HEK293 (cell line): ENCODE measurements around the gene SLC39A5.

Source experiments
- ATF2 ChIP-seq: fragments of 450-650 bp; formaldehyde crosslinking; IDR thresholded peaks from 2 replicates; pipeline ENCODE4 v1.5.1; 2016; ENCODE audit warnings: missing biosample characterization, missing genetic modification characterization, low read depth
- MYNN ChIP-seq: fragments of 450-650 bp; formaldehyde crosslinking; IDR thresholded peaks from 2 replicates; pipeline ENCODE4 v1.5.1; 2016; ENCODE audit warnings: missing biosample characterization, missing genetic modification characterization, borderline replicate concordance
- SP2 ChIP-seq: fragments of 450-650 bp; formaldehyde crosslinking; IDR thresholded peaks from 2 replicates; pipeline ENCODE4 v1.5.1; 2016; ENCODE audit warnings: missing biosample characterization, missing genetic modification characterization
- SP7 ChIP-seq: fragments of 450-650 bp; formaldehyde crosslinking; IDR thresholded peaks from 2 replicates; pipeline ENCODE4 v1.5.1; 2016; ENCODE audit warnings: missing biosample characterization, missing genetic modification characterization
- ZBTB21 ChIP-seq: fragments of 450-650 bp; formaldehyde crosslinking; IDR thresholded peaks from 2 replicates; pipeline ENCODE4 v1.5.1; 2017; ENCODE audit warnings: missing biosample characterization, missing genetic modification characterization
- ZBTB8A ChIP-seq: fragments of 450-650 bp; formaldehyde crosslinking; IDR thresholded peaks from 2 replicates; pipeline ENCODE4 v1.5.1; 2016; ENCODE audit warnings: missing biosample characterization, missing genetic modification characterization
- ZFP37 ChIP-seq: fragments of 450-650 bp; formaldehyde crosslinking; IDR thresholded peaks from 2 replicates; pipeline ENCODE4 v1.5.1; 2016; ENCODE audit warnings: missing biosample characterization, missing genetic modification characterization
- ZNF132 ChIP-seq: fragments of 450-650 bp; formaldehyde crosslinking; IDR thresholded peaks from 2 replicates; pipeline ENCODE4 v1.5.1; 2017; ENCODE audit warnings: missing biosample characterization, missing genetic modification characterization, borderline replicate concordance
- ZNF184 ChIP-seq: fragments of 450-650 bp; IDR thresholded peaks from 2 replicates; pipeline ENCODE4 v1.5.1; 2018; ENCODE audit warnings: missing biosample characterization, mild to moderate bottlenecking, missing genetic modification characterization
- ZNF19 ChIP-seq: fragments of 450-650 bp; formaldehyde crosslinking; IDR thresholded peaks from 2 replicates; pipeline ENCODE4; 2016; ENCODE audit warnings: missing biosample characterization, missing genetic modification characterization, low read depth
- ZNF202 ChIP-seq: fragments of 450-650 bp; formaldehyde crosslinking; IDR thresholded peaks from 2 replicates; pipeline ENCODE4 v1.5.1; 2016; ENCODE audit warnings: missing biosample characterization, missing genetic modification characterization, borderline replicate concordance
- ZNF239 ChIP-seq: fragments of 450-650 bp; formaldehyde crosslinking; IDR thresholded peaks from 2 replicates; pipeline ENCODE4 v1.5.1; 2016; ENCODE audit warnings: missing biosample characterization, missing genetic modification characterization
- ZNF24 ChIP-seq: fragments of 450-650 bp; formaldehyde crosslinking; IDR thresholded peaks from 2 replicates; pipeline ENCODE4 v1.5.1; 2016; ENCODE audit warnings: missing biosample characterization, missing genetic modification characterization
- ZNF518A ChIP-seq: fragments of 450-650 bp; formaldehyde crosslinking; conservative IDR thresholded peaks from 2 replicates; pipeline ENCODE4 v1.5.1; 2016; ENCODE audit warnings: low read depth, missing biosample characterization, missing genetic modification characterization
- ZNF585B ChIP-seq: fragments of 450-650 bp; formaldehyde crosslinking; IDR thresholded peaks from 2 replicates; pipeline ENCODE4 v1.5.1; 2016; ENCODE audit warnings: missing biosample characterization, missing genetic modification characterization
- ZNF610 ChIP-seq: fragments of 450-650 bp; formaldehyde crosslinking; IDR thresholded peaks from 2 replicates; pipeline ENCODE4 v1.5.1; 2016; ENCODE audit warnings: missing biosample characterization, missing genetic modification characterization, borderline replicate concordance
- ZNF629 ChIP-seq: fragments of 450-650 bp; formaldehyde crosslinking; IDR thresholded peaks from 2 replicates; pipeline ENCODE4 v1.5.1; 2017; ENCODE audit warnings: missing biosample characterization, missing genetic modification characterization
- ZNF76 ChIP-seq: fragments of 450-650 bp; formaldehyde crosslinking; IDR thresholded peaks from 2 replicates; pipeline ENCODE4; 2016; ENCODE audit warnings: low read depth, missing biosample characterization, missing genetic modification characterization, borderline replicate concordance
- TF ChIP-seq, protein P1 (sequence below): fragments of 450-650 bp; formaldehyde crosslinking; IDR thresholded peaks from 2 replicates; pipeline ENCODE4 v1.5.1; 2016; ENCODE audit warnings: missing biosample characterization, missing genetic modification characterization
- TF ChIP-seq, protein P2 (sequence below): fragments of 450-650 bp; formaldehyde crosslinking; IDR thresholded peaks from 2 replicates; pipeline ENCODE4 v1.5.1; 2017; ENCODE audit warnings: missing biosample characterization, missing genetic modification characterization
- TF ChIP-seq, protein P3 (sequence below): fragments of 450-650 bp; formaldehyde crosslinking; IDR thresholded peaks from 2 replicates; pipeline ENCODE4 v1.5.0; 2017; ENCODE audit warnings: missing biosample characterization, missing genetic modification characterization, borderline replicate concordance
- TF ChIP-seq, protein P4 (sequence below): fragments of 450-650 bp; formaldehyde crosslinking; optimal IDR thresholded peaks from 2 replicates; pipeline ENCODE3; 2016; ENCODE audit warnings: missing biosample characterization, mild to moderate bottlenecking, missing genetic modification characterization
- TF ChIP-seq, protein P5 (sequence below): fragments of 450-650 bp; formaldehyde crosslinking; IDR thresholded peaks from 2 replicates; pipeline ENCODE4 v1.5.1; 2016; ENCODE audit warnings: missing biosample characterization, missing genetic modification characterization

SLC39A5 gene

GRCh38 chr12:56189918-56190694 lies 39.7 kb upstream of the SLC39A5 start (continued):
- TF ChIP-seq ZNF76 (tag by site-specific recombination) (peak; percentile 73), ZNF239 (tag by site-specific recombination) (0 out of 2 replicates have a peak, but pooled peaks have one; percentile 11), ATF2 (tag by site-specific recombination) (no peak), ZFP37 (tag by site-specific recombination) (peak; percentile 74), ZNF629 (peak; percentile 80), MYNN (peak; percentile 5; the same call in 1 of the 2 replicates), ZNF610 (tag by site-specific recombination) (peak; percentile 87), SP2 (tag by site-specific recombination) (peak; percentile 73), ZNF184 (tag by site-specific recombination) (0 out of 2 replicates have a peak, but pooled peaks have one; percentile 63), ZNF132 (tag by site-specific recombination) (no peak), ZBTB21 (peak; percentile 72), SP7 (tag by site-specific recombination) (peak; percentile 89), ZBTB8A (peak; percentile 70), ZNF202 (tag by site-specific recombination) (no peak), ZNF585B (tag by site-specific recombination) (no peak), ZNF19 (tag by site-specific recombination) (no peak), ZNF24 (tag by site-specific recombination) (peak; percentile 92), ZNF518A (tag by site-specific recombination) (peak; percentile 36; the same call in 1 of the 2 replicates)
- TF ChIP-seq, protein P1, sequence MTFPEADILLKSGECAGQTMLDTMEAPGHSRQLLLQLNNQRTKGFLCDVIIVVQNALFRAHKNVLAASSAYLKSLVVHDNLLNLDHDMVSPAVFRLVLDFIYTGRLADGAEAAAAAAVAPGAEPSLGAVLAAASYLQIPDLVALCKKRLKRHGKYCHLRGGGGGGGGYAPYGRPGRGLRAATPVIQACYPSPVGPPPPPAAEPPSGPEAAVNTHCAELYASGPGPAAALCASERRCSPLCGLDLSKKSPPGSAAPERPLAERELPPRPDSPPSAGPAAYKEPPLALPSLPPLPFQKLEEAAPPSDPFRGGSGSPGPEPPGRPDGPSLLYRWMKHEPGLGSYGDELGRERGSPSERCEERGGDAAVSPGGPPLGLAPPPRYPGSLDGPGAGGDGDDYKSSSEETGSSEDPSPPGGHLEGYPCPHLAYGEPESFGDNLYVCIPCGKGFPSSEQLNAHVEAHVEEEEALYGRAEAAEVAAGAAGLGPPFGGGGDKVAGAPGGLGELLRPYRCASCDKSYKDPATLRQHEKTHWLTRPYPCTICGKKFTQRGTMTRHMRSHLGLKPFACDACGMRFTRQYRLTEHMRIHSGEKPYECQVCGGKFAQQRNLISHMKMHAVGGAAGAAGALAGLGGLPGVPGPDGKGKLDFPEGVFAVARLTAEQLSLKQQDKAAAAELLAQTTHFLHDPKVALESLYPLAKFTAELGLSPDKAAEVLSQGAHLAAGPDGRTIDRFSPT, result no peak
- TF ChIP-seq, protein P2, sequence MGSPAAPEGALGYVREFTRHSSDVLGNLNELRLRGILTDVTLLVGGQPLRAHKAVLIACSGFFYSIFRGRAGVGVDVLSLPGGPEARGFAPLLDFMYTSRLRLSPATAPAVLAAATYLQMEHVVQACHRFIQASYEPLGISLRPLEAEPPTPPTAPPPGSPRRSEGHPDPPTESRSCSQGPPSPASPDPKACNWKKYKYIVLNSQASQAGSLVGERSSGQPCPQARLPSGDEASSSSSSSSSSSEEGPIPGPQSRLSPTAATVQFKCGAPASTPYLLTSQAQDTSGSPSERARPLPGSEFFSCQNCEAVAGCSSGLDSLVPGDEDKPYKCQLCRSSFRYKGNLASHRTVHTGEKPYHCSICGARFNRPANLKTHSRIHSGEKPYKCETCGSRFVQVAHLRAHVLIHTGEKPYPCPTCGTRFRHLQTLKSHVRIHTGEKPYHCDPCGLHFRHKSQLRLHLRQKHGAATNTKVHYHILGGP (tag by site-specific recombination), result no peak
- TF ChIP-seq, protein P3, sequence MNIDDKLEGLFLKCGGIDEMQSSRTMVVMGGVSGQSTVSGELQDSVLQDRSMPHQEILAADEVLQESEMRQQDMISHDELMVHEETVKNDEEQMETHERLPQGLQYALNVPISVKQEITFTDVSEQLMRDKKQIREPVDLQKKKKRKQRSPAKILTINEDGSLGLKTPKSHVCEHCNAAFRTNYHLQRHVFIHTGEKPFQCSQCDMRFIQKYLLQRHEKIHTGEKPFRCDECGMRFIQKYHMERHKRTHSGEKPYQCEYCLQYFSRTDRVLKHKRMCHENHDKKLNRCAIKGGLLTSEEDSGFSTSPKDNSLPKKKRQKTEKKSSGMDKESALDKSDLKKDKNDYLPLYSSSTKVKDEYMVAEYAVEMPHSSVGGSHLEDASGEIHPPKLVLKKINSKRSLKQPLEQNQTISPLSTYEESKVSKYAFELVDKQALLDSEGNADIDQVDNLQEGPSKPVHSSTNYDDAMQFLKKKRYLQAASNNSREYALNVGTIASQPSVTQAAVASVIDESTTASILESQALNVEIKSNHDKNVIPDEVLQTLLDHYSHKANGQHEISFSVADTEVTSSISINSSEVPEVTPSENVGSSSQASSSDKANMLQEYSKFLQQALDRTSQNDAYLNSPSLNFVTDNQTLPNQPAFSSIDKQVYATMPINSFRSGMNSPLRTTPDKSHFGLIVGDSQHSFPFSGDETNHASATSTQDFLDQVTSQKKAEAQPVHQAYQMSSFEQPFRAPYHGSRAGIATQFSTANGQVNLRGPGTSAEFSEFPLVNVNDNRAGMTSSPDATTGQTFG (tag by site-specific recombination), result no peak
- TF ChIP-seq, protein P4, sequence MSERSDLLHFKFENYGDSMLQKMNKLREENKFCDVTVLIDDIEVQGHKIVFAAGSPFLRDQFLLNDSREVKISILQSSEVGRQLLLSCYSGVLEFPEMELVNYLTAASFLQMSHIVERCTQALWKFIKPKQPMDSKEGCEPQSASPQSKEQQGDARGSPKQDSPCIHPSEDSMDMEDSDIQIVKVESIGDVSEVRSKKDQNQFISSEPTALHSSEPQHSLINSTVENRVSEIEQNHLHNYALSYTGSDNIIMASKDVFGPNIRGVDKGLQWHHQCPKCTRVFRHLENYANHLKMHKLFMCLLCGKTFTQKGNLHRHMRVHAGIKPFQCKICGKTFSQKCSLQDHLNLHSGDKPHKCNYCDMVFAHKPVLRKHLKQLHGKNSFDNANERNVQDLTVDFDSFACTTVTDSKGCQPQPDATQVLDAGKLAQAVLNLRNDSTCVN (tag by site-specific recombination), result peak; percentile 70
- TF ChIP-seq, protein P5, sequence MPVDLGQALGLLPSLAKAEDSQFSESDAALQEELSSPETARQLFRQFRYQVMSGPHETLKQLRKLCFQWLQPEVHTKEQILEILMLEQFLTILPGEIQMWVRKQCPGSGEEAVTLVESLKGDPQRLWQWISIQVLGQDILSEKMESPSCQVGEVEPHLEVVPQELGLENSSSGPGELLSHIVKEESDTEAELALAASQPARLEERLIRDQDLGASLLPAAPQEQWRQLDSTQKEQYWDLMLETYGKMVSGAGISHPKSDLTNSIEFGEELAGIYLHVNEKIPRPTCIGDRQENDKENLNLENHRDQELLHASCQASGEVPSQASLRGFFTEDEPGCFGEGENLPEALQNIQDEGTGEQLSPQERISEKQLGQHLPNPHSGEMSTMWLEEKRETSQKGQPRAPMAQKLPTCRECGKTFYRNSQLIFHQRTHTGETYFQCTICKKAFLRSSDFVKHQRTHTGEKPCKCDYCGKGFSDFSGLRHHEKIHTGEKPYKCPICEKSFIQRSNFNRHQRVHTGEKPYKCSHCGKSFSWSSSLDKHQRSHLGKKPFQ (tag by site-specific recombination), result peak; percentile 27; the same call in 1 of the 2 replicates
